ENCODE measurements around the gene TRIM62.
"Not testable (repeated sequence)": the region's sequence is repeated elsewhere in the genome, so short reads cannot be mapped to it uniquely, and the experiment has no call there.

TRIM62 gene

DNA sequence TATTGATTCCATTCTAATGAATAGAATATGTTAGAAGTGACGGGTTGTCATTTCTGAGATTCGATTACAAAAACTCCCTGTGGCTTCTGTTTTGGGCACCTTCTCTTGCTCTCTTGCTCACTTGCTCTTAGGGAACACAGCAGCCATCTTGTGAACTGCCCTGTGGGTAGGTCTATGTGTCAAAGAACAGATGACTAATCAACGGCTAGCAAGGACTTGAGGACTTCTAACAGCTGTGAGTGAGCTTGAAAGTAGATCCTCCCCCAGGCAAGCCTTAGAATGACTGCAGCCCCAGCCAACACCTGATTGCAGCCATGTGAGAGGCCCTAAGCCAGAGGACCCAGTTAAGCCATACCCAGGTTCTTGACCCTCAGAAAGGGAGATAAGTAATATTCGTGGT lies 51.5 kb downstream of the TRIM62 start:
- peak; percentile 39 for DNase-seq

GRCh38 chr1:33128781-33129180 lies 53.1 kb downstream of the TRIM62 start:
- no peak for DNase-seq

DNA sequence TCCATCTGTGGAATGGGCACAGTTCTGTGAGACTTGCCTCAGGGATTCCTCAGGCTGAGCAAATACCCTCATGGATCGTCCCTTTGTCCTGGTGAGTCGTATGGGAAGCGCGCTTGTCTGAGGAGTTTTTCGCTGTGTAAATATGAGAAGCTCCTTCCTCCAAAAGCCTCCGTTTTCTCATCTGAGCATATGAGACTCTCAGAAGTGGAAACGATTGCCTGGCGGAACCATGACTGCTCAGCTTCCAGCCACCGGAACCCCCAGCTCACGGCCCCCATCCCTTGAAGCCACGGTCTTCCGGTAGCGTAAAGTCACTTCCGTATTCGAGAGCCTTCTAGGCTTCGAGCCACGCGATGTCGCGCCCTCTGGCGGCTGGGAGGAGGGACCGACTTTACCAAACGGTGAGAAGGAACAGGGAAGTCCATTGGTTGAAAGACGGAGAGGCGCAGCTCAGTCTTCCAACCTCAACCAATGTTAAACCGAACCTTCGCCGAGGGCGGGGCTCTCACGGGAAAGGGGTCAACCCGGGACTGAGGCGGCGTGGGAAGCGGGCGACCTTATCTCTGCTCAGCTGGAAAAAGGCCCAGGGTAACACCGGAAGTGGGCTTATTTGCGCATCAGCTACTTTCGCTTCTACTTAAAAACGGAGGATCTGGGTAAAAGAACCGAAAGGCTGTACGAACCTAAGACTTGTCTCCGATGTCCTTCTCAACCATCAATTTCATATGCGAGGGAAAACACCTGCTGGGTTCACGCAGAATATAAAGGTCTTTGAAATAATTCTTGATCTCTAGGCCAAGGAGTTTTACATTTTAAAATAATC lies 54.6 kb downstream of the TRIM62 start:
- DNase-seq: peak; percentile 100

- no peak for DNase-seq
These were observed 55.3 kb downstream of the TRIM62 start for GRCh38 chr1:33126411-33127000.

GRCh38 chr1:33124647-33125046 lies 57.2 kb downstream of the TRIM62 start:
- not testable (repeated sequence) for DNase-seq

GRCh38 chr1:33123266-33123665 lies 58.6 kb downstream of the TRIM62 start:
- DNase-seq: no peak

DNA sequence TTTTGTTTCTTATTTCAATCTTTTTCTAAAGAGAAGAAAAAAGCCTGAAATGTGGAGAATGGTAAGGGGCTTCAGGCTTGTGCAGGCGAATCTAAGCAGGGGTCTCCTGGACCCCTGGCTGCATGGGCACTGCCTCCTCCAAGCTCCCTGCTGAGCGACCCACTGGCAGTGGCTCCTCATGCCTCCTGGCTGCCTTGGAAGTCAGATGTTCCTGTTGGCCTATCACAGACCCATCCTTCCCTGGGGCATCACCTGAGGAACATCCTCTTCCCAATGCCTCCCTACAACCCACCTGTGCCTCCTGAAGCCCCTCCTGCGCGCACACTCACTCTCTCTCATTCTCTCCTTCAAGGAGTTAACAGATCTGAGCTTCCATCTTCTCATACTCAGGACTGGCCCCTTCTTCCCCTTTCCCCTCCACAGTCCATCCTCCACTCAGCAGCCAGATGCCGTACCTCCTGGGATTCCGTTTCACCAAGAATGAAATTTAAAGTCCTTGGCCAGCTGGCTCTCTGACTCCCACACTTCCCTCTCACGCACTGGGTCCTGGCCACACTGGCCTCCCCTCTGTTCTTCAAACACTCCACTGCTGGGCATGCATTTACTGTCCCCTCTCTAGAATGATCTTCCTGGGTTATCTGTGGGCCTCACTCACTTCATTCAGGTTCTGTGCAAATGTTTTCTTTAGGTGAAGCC lies 59.2 kb downstream of the TRIM62 start:
- no peak for DNase-seq

GRCh38 chr1:33121728-33122127 lies 60.1 kb downstream of the TRIM62 start:
- no peak for DNase-seq

DNA sequence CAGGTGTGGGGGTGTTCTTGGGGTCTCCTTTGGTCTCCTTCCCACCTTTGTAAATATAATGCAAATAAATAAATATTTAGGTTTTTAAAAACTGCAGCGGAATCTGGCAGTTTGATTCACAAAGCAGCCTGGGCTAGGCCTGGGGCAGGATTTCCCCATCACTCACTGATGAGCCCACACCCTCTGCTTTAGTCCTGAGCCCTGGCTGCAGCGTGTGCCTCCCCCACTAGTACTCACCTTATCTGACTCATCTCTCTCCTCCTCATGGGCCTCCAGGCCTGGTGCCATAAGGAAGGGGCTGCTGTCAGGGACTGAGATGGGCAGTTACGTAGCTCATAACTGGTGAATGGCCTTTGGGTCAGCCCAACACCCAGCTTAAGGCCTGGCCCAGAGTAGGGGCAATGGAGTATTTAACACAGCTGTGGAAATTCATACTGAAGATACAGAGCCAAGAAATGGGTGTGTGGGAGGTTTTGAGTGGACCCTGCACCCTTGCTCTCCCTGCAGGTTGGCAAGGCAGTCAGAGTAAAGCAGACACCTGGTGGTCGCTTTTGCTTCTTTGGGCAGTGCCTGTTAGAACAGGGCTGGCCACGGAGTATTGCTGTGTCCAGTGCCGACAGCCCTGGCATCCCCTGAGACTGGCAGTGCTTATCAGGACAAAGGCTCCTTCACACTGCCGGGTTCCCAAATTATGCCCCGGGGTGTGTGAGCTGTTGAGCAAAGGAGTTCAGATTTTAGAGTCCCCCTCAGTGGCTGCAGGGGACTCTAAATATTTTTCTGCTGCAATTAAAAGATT lies 61.2 kb downstream of the TRIM62 start:
- no peak for DNase-seq

GRCh38 chr1:33119532-33120217 lies 62.2 kb downstream of the TRIM62 start:
- no peak for DNase-seq

GRCh38 chr1:33119050-33119449 lies 62.8 kb downstream of the TRIM62 start:
- DNase-seq: no peak

- DNase-seq: no peak
These were observed 63.6 kb downstream of the TRIM62 start for GRCh38 chr1:33118274-33118673.

DNA sequence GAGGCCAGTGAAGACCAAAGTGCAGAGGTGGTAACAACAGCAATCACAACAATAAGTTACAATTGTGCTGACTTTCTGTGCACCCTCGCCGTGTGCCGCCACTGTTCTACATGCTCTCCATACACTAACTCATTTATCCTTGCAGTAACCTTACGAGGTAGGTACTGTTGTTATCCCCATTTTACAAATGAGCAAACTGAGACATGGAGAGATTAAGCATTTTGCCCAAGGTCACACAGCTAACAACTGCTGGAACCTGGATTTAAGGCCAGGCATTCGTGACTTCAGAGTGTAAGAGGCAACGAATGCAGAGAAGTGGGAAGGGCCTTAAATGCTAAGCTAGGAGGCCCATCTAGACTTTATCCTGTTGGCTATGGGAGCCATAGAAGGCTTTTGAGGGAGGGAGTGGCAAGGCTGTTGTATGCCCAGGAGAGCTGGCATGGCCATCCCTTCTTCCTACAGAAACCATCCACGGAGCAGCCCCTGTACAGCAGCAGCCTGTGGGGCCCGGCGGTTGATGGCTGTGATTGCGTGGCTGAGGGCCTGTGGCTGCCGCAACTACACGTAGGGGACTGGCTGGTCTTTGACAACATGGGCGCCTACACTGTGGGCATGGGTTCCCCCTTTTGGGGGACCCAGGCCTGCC lies 64.3 kb downstream of the TRIM62 start:
- no peak for DNase-seq

DNA sequence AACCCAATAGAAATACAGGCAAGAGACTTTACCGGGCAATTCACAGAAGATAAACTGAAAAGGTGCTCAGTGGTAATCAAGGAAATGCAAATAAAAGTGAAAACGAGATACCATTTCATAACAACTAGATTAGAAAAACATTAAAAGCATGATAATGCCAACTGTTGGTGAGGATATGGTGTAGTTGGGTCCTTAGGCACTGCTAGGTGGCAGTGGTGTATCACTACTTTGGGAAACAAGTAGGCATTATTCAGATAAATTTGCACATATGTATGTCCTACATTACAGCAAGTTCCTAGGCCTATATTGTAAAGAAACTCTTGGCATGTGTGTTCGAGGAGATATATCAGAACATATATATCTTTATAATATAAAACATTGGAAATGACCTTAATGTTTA lies 69.9 kb downstream of the TRIM62 start:
- DNase-seq: no peak

GRCh38 chr1:33110477-33110876 lies 71.4 kb downstream of the TRIM62 start:
- no peak for DNase-seq

- DNase-seq: not testable (repeated sequence)
These were observed 81.8 kb downstream of the TRIM62 start for GRCh38 chr1:33100119-33100415.

GRCh38 chr1:33099290-33100118 lies 82.3 kb downstream of the TRIM62 start:
- peak; percentile 65 for DNase-seq

DNA sequence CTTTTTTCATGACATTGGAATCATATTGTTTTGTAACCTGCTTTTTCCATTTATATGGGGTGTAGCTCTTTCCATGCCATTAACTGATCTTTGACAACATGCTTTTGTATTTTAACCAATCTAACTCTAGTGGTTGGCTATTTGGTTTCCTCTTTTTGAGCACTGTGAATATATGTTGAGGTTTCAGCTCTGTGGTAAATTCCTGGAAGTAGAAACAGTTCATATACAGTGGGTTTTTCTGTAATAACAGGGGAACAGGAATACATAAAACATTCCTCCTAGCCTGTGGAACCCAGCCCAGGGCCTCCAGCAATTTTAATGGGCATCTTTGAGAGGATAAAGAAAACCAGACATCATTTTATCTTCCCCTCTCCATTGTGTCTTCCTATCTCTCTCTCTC lies 83.5 kb downstream of the TRIM62 start:
- no peak for DNase-seq

DNA sequence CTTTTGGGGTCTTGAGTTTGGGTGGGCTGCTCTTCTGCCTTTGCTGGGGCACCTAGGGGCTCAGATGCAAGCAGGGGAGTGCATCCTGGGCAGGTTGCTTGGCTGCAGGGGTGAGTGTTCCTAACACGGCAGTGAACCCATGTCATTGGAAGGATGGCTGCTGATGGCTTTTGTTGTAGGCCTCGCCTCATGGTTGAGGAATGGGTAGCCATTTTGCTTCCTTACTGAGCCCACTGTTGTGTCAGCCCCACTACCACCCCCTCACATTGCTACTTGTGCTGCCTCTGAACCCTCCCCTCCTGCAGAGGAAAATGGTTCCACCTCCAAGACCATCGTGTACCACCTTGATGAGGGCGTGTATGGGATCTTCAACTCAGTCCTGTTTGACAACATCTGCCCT lies 84.1 kb downstream of the TRIM62 start:
- DNase-seq: no peak

DNA sequence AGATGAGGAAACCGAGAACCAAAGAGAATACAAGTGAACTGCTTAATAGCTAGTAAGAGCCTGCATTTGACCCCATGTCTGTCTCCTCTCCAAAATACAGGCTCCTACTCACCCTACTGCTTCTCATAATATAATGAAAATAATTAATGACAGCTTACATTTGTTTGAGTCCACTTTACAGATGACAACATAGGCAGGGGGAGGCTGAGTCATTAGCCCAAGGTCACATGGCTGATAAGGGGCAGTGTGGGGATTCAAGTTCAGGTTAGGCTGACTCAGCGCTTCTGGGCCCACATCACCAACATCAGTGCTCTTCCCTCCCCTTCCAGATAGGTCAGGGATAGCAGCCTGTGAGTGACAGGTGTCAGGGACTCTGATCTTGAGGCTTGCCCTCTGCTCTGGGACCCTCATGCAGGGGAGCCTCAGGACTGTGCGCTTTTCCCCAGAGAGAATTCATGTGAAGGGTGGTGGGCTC lies 84.7 kb downstream of the TRIM62 start:
- no peak for DNase-seq

DNA sequence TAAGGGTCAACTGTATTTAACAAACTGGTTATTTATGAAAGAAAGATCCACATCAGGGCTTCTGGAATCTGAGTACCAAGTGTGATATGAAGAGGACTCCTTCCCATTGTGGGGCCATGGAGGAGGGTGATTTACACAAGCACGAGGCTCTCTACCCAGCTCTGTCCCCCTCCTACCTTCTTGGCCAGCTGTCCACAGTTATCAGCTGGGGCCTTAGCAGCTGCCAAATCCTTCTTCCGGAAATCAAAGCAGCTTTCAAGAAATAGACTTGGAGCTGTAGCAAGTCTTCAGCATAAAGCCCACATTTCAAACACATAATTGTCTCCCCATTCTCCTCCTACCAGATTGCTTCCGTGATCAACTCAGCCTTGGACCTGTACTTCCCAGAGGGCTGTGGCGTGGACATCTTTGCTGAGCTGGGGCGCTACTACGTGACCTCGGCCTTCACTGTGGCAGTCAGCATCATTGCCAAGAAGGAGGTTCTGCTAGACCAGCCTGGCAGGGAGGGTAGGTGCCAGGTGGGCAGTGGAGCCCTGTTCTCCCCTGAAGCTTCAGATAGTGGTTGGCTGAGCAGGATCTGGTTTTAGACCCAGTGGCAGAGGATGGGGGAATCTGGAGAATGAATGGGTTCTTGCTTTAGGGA lies 85.4 kb downstream of the TRIM62 start:
- DNase-seq: no peak
